Natural killer cell (primary cell): ENCODE measurements around the gene BRK1. TPM values are rescaled to one million over a fixed set of nuclear protein-coding genes. Genes with fewer than 3 reads are reported as not detected.
"Not testable (repeated sequence)": the region's sequence is repeated elsewhere in the genome, so short reads cannot be mapped to it uniquely, and the experiment has no call there.

Source experiments
- ATAC-seq, 3 donors: fragments of 150-1000 bp in 2 of 3; fragments of 200-7000 bp in 1 of 3; cut with Tn5 transposase; 1 replicate in 1 of 3; 2 replicates in 2 of 3; pipeline ENCODE4 v1.10.0; 2021; ENCODE audit warnings: mild to moderate bottlenecking in 2 of 3, moderate library complexity in 2 of 3
- DNase-seq, 2 donors: peaks; one replicate each; pipeline versions ENCODE4 v3.0.0 to v3.0.0-alpha.2; 2013 to 2021; ENCODE audit warnings: mixed read lengths in 1 of 2
- H3K27ac ChIP-seq: one replicate; pipeline ENCODE4 v1.5.1; 2013; ENCODE audit warnings: mild to moderate bottlenecking, low read length
- H3K27me3 ChIP-seq: one replicate; pipeline ENCODE4 v1.6.1; 2013; ENCODE audit warnings: low read length; ENCODE audit not compliant: control insufficient read depth, insufficient read depth
- H3K36me3 ChIP-seq: one replicate; pipeline ENCODE4 v1.6.1; 2013; ENCODE audit warnings: low read length; ENCODE audit not compliant: control insufficient read depth, insufficient read depth
- H3K4me1 ChIP-seq: one replicate; pipeline ENCODE4 v1.6.1; 2013; ENCODE audit warnings: low read length; ENCODE audit not compliant: control insufficient read depth, insufficient read depth
- H3K4me3 ChIP-seq: one replicate; pipeline ENCODE4 v1.5.1; 2013; ENCODE audit warnings: low read length
- H3K9me3 ChIP-seq: one replicate; pipeline ENCODE4 v1.6.1; 2013; ENCODE audit warnings: low read length; ENCODE audit not compliant: control insufficient read depth, insufficient read depth
- H3K27ac Mint-ChIP-seq, 2 donors: one replicate each; pipeline ENCODE4 v1.8.0; 2022; ENCODE audit warnings: mild to moderate bottlenecking in 2 of 2, mixed read lengths in 2 of 2, moderate library complexity in 1 of 2
- H3K27me3 Mint-ChIP-seq, 2 donors: one replicate each; pipeline ENCODE4 v1.8.0; 2022; ENCODE audit warnings: low read depth in 2 of 2, mixed read lengths in 2 of 2
- H3K36me3 Mint-ChIP-seq: one replicate; pipeline ENCODE4 v1.8.0; 2022; ENCODE audit warnings: mixed read lengths
- H3K4me1 Mint-ChIP-seq, 2 donors: one replicate each; pipeline ENCODE4 v1.8.0; 2022; ENCODE audit warnings: mixed read lengths in 2 of 2
- H3K4me3 Mint-ChIP-seq: one replicate; pipeline ENCODE4 v1.8.0; 2022; ENCODE audit warnings: mild to moderate bottlenecking, moderate library complexity, mixed read lengths
- H3K9me3 Mint-ChIP-seq, 2 donors: one replicate each; pipeline ENCODE4 v1.8.0; 2022; ENCODE audit warnings: mixed read lengths in 2 of 2
- WGBS: methylation state at CpG from one replicate; pipeline ENCODE4 v1.1.7; 2013; ENCODE audit warnings: missing lambda C conversion rate; ENCODE audit not compliant: insufficient coverage; 5-methylcytosine and 5-hydroxymethylcytosine counted together
- intact Hi-C: fragments of 100-400 bp; cut with micrococcal nuclease; formaldehyde crosslinking; loops from one replicate; pipeline ENCODE4 v1.14.2; 2022
- total RNA-seq, 4 donors: library from RNA; stranded (reverse); fragments of 120-200 nt in 1 of 4; gene quantifications; one replicate each; pipeline versions ENCODE4 v1.2.3 to v1.2.4, GENCODE V29; 2013 to 2022
- TF ChIP-seq, protein P1 (sequence below): fragments of 200-600 bp; IDR thresholded peaks from one replicate; pipeline ENCODE4 v1.8.0; 2022; ENCODE audit warnings: antibody characterized with exemption

The BRK1 gene
- total RNA-seq: 10 to 100 TPM; 65.8 to 78.5 (median 75.0) TPM
- total RNA-seq (2013): 101 TPM

GRCh38 chr3:10115326-10116137, at the start of gene BRK1:
BRK1 (plus strand) TSS chr3:10115675; CDS start chr3:10115702, 27 bp downstream.
- Mint-ChIP-seq H3K4me3 (peak within 1 kb of the TSS; percentile 99), H3K27ac (peak within 1 kb of the TSS; percentile 97 to 98), H3K27me3 (no peaks in the 10 kb centered on the region), H3K9me3 (no peaks in the 10 kb centered on the region), H3K36me3 (no peaks in the 10 kb centered on the region), H3K4me1 (peaks cover 20 to 24% of the 10 kb centered on the region in 2 donors)
- DNase-seq (peak; percentile 83 to 98), ATAC-seq (peak; percentile 97 to 100 (median 98))
- H3K4me1 ChIP-seq: peaks cover 25% of the 10 kb centered on the region
- H3K27ac ChIP-seq: peak within 1 kb of the TSS; percentile 78
- TF ChIP-seq, protein P1, sequence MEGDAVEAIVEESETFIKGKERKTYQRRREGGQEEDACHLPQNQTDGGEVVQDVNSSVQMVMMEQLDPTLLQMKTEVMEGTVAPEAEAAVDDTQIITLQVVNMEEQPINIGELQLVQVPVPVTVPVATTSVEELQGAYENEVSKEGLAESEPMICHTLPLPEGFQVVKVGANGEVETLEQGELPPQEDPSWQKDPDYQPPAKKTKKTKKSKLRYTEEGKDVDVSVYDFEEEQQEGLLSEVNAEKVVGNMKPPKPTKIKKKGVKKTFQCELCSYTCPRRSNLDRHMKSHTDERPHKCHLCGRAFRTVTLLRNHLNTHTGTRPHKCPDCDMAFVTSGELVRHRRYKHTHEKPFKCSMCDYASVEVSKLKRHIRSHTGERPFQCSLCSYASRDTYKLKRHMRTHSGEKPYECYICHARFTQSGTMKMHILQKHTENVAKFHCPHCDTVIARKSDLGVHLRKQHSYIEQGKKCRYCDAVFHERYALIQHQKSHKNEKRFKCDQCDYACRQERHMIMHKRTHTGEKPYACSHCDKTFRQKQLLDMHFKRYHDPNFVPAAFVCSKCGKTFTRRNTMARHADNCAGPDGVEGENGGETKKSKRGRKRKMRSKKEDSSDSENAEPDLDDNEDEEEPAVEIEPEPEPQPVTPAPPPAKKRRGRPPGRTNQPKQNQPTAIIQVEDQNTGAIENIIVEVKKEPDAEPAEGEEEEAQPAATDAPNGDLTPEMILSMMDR: no peak
- H3K9me3 ChIP-seq: no peaks in the 10 kb centered on the region
- peak within 1 kb of the TSS; percentile 92 for H3K4me3 ChIP-seq
- under 1% methylated on average over 54 of the region's 54 CpGs for WGBS
- H3K27me3 ChIP-seq: no peaks in the 10 kb centered on the region
- H3K36me3 ChIP-seq: peaks cover 3% of the 10 kb centered on the region
- intact Hi-C loops: loop anchor here (1.0 to 5.0 kb wide), 6 partner anchors 26 to 273 kb away; partner anchors contain the start of genes CRELD1, RPUSD3, SEC13 and TATDN2

DNA sequence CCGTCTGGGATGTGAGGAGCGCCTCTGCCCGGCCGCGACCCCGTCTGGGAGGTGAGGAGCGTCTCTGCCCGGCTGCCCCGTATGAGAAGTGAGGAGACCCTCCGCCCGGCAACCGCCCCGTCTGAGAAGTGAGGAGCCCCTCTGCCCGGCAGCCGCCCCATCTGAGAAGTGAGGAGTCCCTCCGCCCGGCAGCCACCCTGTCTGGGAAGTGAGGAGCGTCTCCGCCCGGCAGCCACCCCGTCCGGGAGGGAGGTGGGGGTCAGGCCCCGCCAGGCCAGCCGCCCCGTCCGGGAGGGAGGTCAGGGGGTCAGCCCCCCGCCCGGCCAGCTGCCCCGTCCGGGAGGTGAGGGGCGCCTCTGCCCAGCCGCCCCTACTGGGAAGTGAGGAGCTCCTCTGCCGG, 45.4 kb upstream of the BRK1 start:
- H3K4me1 Mint-ChIP-seq, H3K9me3 ChIP-seq, intact Hi-C loops, H3K27ac Mint-ChIP-seq, H3K9me3 Mint-ChIP-seq, H3K4me3 Mint-ChIP-seq, H3K4me3 ChIP-seq, H3K36me3 ChIP-seq, ATAC-seq, H3K27ac ChIP-seq, H3K4me1 ChIP-seq, H3K27me3 Mint-ChIP-seq, DNase-seq, H3K27me3 ChIP-seq, H3K36me3 Mint-ChIP-seq: not testable (repeated sequence)
- WGBS: 99% methylated on average over 23 of the region's 33 CpGs

DNA sequence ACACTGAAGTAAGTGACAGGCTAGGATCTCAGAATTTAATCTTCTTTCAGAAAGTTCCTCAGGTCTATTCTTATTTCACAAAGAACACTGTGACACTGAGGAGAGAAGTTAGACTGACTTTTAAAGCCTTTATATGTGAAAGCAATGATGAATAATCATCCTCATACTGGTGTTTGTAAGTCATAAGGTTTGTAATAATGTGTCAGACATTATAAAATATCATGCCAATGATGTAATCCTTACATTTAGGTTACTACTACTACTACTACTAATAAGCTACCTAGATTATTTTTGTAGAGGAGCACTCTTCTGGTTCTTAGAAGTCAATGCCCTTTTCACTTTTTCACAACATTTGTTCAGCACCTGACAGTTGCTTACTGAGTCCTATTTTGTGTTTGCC, 40.8 kb upstream of the BRK1 start:
- TF ChIP-seq, protein P1: no peak
- no peak for ATAC-seq
- no peaks in the 10 kb centered on the region for H3K27me3 Mint-ChIP-seq
- Histone ChIP-seq H3K36me3 (no peaks in the 10 kb centered on the region), H3K27me3 (no peaks in the 10 kb centered on the region), H3K9me3 (no peaks in the 10 kb centered on the region), H3K4me1 (no peaks in the 10 kb centered on the region), H3K4me3 (no peak overlapping the region), H3K27ac (no peak overlapping the region)
- DNase-seq: no peak
- no peaks in the 10 kb centered on the region for H3K36me3 Mint-ChIP-seq
- no peaks in the 10 kb centered on the region for H3K9me3 Mint-ChIP-seq
- H3K4me1 Mint-ChIP-seq: no peaks in the 10 kb centered on the region
- no peak overlapping the region for H3K4me3 Mint-ChIP-seq
- intact Hi-C loops: no loop called here
- H3K27ac Mint-ChIP-seq: no peak overlapping the region

DNA sequence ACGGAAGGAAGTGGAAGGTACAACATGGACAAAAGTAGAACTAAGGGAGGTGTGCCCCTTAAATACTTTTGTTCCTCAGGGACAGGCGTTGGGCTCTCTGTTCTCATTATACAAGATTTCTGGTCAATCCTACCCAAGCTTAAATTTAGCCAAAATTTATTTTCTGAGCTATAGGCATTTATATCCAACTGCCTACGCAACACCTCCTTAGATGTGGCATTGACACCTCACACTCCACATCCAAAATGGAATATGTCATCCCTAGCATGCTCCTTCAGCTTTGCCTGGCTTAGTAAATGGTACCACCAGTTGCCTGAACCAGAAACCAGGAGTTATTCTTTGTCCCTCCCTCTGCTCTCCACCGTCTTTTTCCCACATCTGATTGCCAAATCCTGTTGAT, 33.6 kb upstream of the BRK1 start:
- ATAC-seq (no peak), DNase-seq (no peak)
- whole genome bisulfite sequencing: 98% methylated on average over 4 of the region's 4 CpGs
- Mint-ChIP-seq H3K4me3 (no peak overlapping the region), H3K4me1 (no peaks in the 10 kb centered on the region), H3K27ac (no peak overlapping the region), H3K27me3 (no peaks in the 10 kb centered on the region), H3K9me3 (no peaks in the 10 kb centered on the region), H3K36me3 (no peaks in the 10 kb centered on the region)
- no peak overlapping the region for H3K4me3 ChIP-seq
- H3K27ac ChIP-seq: no peak overlapping the region
- H3K4me1 ChIP-seq: no peaks in the 10 kb centered on the region
- H3K36me3 ChIP-seq: peaks cover 2% of the 10 kb centered on the region
- TF ChIP-seq, protein P1: no peak
- H3K9me3 ChIP-seq: no peaks in the 10 kb centered on the region
- intact Hi-C loops: no loop called here
- no peaks in the 10 kb centered on the region for H3K27me3 ChIP-seq
